Chondrocyte (in vitro differentiated cells): ENCODE data around the gene KCNQ5. TPM values are rescaled to one million over a fixed set of nuclear protein-coding genes. Genes with fewer than 3 reads are reported as not detected.
"Not testable (repeated sequence)": the region's sequence is repeated elsewhere in the genome, so short reads cannot be mapped to it uniquely, and the experiment has no call there.

Experiments used
- DNase-seq: peaks from one replicate; pipeline ENCODE4 v3.0.0; 2021; ENCODE audit warnings: mixed read lengths, low spot score
- H3K27ac Mint-ChIP-seq: one replicate; pipeline ENCODE4 v1.8.0; 2021; ENCODE audit warnings: mild to moderate bottlenecking, moderate library complexity, mixed read lengths; ENCODE audit not compliant: unreplicated experiment
- H3K27me3 Mint-ChIP-seq: 2 replicates; pipeline ENCODE4 v1.8.0; 2021; ENCODE audit warnings: low read depth, mixed read lengths
- H3K36me3 Mint-ChIP-seq: 2 replicates; pipeline ENCODE4 v1.8.0; 2021; ENCODE audit warnings: low read depth, mixed read lengths
- H3K4me1 Mint-ChIP-seq: 2 replicates; pipeline ENCODE4 v1.8.0; 2021; ENCODE audit warnings: low read depth, mild to moderate bottlenecking, mixed read lengths
- H3K4me3 Mint-ChIP-seq: one replicate; pipeline ENCODE4 v1.8.0; 2021; ENCODE audit warnings: mild to moderate bottlenecking, moderate library complexity, mixed read lengths; ENCODE audit not compliant: unreplicated experiment
- H3K9me3 Mint-ChIP-seq: 2 replicates; pipeline ENCODE4 v1.8.0; 2021; ENCODE audit warnings: low read depth, mixed read lengths
- total RNA-seq: library from RNA; stranded (reverse); gene quantifications from 3 replicates; pipeline ENCODE4 v1.2.1, GENCODE V29; 2021
- TF ChIP-seq, protein P1 (sequence below): fragments of 200-600 bp; sonication (generic); IDR thresholded peaks from 2 replicates; pipeline ENCODE4 v1.5.0; 2021; ENCODE audit warnings: antibody characterized with exemption, mild to moderate bottlenecking, moderate library complexity

Gene KCNQ5
- total RNA-seq, 1 donor from 2014 or later = 4.1 TPM

DNA sequence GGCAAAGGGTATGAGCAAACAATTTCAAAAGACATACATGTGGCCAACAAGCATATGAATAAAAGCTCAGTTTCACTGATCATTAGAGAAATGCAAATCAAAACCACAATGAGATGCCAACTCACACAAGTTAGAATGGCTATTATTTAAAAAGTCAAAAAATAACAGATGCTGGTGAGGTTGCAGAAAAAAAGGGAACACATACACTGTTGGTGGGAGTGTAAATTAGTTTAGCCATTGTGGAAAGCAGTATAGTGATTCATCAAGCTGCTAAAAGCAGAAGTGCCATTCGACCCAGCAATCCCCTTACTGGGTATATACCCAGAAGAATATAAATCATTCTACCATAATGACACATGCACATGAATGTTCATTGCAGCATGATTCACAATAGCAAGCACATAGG lies 610.1 kb downstream of the KCNQ5 start:
- TF ChIP-seq, protein P1, sequence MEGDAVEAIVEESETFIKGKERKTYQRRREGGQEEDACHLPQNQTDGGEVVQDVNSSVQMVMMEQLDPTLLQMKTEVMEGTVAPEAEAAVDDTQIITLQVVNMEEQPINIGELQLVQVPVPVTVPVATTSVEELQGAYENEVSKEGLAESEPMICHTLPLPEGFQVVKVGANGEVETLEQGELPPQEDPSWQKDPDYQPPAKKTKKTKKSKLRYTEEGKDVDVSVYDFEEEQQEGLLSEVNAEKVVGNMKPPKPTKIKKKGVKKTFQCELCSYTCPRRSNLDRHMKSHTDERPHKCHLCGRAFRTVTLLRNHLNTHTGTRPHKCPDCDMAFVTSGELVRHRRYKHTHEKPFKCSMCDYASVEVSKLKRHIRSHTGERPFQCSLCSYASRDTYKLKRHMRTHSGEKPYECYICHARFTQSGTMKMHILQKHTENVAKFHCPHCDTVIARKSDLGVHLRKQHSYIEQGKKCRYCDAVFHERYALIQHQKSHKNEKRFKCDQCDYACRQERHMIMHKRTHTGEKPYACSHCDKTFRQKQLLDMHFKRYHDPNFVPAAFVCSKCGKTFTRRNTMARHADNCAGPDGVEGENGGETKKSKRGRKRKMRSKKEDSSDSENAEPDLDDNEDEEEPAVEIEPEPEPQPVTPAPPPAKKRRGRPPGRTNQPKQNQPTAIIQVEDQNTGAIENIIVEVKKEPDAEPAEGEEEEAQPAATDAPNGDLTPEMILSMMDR = no peak
- H3K9me3 Mint-ChIP-seq = no peaks in the 10 kb centered on the region
- no peak overlapping the region for H3K4me3 Mint-ChIP-seq

DNA sequence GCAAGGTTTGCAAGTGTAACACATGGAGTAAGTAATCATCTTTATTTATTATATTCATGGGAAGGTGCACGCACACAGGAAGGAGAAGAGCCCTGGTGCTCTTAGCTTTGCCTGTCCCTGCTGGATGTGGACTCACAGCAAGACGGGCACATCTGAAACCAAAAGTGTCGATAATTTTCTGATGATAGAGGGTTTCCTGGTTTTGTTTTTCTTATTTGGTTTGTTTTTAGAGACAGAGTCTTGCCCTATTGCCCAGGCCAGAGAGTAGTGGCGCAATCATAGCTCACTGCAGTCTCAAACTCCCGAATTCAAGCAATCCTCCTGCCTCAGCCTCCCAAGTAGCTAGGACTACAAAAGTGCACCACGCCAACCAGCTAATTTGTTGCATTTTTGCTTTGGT lies 611.2 kb downstream of the KCNQ5 start:
- no peaks in the 10 kb centered on the region for H3K9me3 Mint-ChIP-seq
- no peak for DNase-seq
- peaks cover 7% of the 10 kb centered on the region for H3K4me1 Mint-ChIP-seq
- no peak overlapping the region for H3K27ac Mint-ChIP-seq
- H3K36me3 Mint-ChIP-seq = no peaks in the 10 kb centered on the region
- no peak overlapping the region for H3K4me3 Mint-ChIP-seq
- TF ChIP-seq, protein P1 = no peak
- no peaks in the 10 kb centered on the region for H3K27me3 Mint-ChIP-seq

More for the DNA sequence above, 610.1 kb downstream of the KCNQ5 start:
- DNase-seq = no peak
- Mint-ChIP-seq H3K36me3 (no peaks in the 10 kb centered on the region), H3K4me1 (peaks cover 7% of the 10 kb centered on the region), H3K27ac (no peak overlapping the region), H3K27me3 (no peaks in the 10 kb centered on the region)

GRCh38 chr6:73233971-73234370 lies 612.1 kb downstream of the KCNQ5 start:
- H3K27ac Mint-ChIP-seq, H3K4me3 Mint-ChIP-seq, H3K4me1 Mint-ChIP-seq: not testable (repeated sequence)

DNA sequence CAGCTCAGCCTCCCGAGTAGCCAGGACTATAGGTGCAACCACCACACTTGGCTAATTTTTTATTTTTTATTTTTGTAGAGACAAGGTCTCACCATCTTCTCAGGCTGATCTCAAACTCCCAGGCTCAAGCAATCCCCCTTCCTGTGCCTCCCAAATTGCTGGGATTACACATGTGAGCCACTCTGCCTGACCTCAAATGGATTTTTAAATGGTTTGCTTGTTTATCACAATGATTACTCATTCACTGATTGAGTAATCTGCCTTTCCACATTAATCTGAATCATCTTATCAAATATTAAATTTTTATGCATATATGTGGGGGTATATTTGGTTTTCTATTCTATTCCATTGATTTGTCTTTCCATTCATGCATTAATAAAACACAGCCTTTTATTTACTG lies 612.9 kb downstream of the KCNQ5 start:
- no peaks in the 10 kb centered on the region for H3K27me3 Mint-ChIP-seq
- H3K27ac Mint-ChIP-seq = no peak overlapping the region
- peaks cover 7% of the 10 kb centered on the region for H3K4me1 Mint-ChIP-seq
- H3K9me3 Mint-ChIP-seq = no peaks in the 10 kb centered on the region
- TF ChIP-seq, protein P1 = no peak
- H3K36me3 Mint-ChIP-seq = no peaks in the 10 kb centered on the region
- DNase-seq = no peak
- H3K4me3 Mint-ChIP-seq = no peak overlapping the region

More at GRCh38 chr6:73233971-73234370, 612.1 kb downstream of the KCNQ5 start:
- not testable (repeated sequence) for H3K9me3 Mint-ChIP-seq, DNase-seq, H3K36me3 Mint-ChIP-seq, H3K27me3 Mint-ChIP-seq

DNA sequence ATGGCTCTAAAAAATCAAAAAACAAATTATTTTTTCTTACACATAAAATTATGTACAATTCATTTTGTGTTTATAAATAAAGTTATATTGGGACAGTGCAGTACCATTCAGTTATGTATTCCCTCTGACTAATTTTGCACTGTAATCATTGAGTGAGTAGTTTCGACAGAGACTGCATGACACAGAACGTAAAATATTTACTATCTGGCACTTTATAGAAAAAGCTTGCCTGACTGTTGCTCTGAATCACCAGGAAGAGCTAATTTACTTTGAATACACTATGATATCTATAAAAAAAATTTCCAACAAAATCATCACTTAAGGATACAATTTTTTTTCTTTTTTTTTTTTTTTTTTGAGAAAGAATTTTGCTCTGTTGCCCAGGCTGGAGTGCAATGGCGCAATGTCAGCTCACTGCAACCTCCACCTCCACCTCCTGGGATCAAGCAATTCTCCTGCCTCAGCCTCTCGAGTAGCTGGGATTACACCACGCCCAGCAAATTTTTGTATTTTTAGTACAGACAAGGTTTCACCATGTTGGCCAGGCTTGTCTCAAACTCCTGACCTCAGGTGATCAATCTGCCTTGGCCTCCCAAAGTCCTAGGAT lies 614.4 kb downstream of the KCNQ5 start:
- TF ChIP-seq, protein P1 = no peak
- Mint-ChIP-seq H3K9me3 (no peaks in the 10 kb centered on the region), H3K4me3 (no peak overlapping the region), H3K27ac (no peak overlapping the region), H3K4me1 (peaks cover 7% of the 10 kb centered on the region), H3K27me3 (no peaks in the 10 kb centered on the region), H3K36me3 (no peaks in the 10 kb centered on the region)
- no peak for DNase-seq

DNA sequence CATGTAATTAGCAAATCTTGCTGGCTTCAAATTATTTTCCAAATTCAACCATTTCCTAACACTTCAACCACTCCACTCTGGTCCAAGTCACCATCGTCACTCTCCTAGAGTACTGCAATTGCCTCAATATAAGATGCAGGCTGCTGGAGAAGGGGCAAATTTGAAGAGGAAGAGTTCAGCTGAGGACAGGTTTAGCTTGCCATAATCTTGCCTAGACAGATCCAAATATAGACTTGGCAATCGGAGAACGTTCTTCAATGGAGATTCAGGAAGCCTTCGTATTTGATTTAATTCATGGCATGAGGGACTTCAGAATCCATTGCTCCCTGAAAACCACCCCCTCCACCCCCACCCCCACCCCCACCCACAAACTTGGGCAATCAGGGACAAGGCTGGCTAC lies 618.9 kb downstream of the KCNQ5 start:
- H3K4me1 Mint-ChIP-seq = no peaks in the 10 kb centered on the region
- no peak for DNase-seq
- TF ChIP-seq, protein P1 = no peak
- no peaks in the 10 kb centered on the region for H3K36me3 Mint-ChIP-seq
- H3K9me3 Mint-ChIP-seq = no peaks in the 10 kb centered on the region
- H3K27ac Mint-ChIP-seq = no peak overlapping the region
- no peak overlapping the region for H3K4me3 Mint-ChIP-seq
- no peaks in the 10 kb centered on the region for H3K27me3 Mint-ChIP-seq
